Thyroid gland (tissue), 4 donors: ENCODE measurements around the gene COL24A1. TPM values are rescaled to one million over a fixed set of nuclear protein-coding genes. Genes with fewer than 3 reads are reported as not detected.

ENCODE experiments used
- DNase-seq, 2 donors: peaks; one replicate each; pipeline ENCODE4 v3.0.0-alpha.2; 2019
- H3K27ac ChIP-seq, 3 donors: fragments of 200-600 bp; sonication (generic); 1 replicate in 2 of 3; 2 replicates in 1 of 3; pipeline ENCODE4 v1.5.1; 2016 to 2019; ENCODE audit warnings: mild to moderate bottlenecking in 1 of 3, moderate library complexity in 1 of 3
- H3K27me3 ChIP-seq: fragments of 200-600 bp; sonication (generic); one replicate; pipeline ENCODE4 v1.5.1; 2019
- H3K36me3 ChIP-seq, 2 donors: fragments of 200-600 bp; sonication (generic); one replicate each; pipeline ENCODE4 v1.5.1; 2016 to 2019
- H3K4me1 ChIP-seq, 2 donors: fragments of 200-600 bp; sonication (generic); one replicate each; pipeline ENCODE4 v1.5.1; 2017 to 2019
- H3K4me3 ChIP-seq, 3 donors: fragments of 200-600 bp; sonication (generic); replicated peaks in 1 of 3; 1 replicate in 2 of 3; 2 replicates in 1 of 3; pipeline ENCODE4 v1.5.1; 2016; ENCODE audit warnings: mild to moderate bottlenecking in 1 of 3
- H3K9me3 ChIP-seq: fragments of 200-600 bp; sonication (generic); one replicate; pipeline ENCODE4 v1.5.1; 2017
- CTCF ChIP-seq, 6 experiments: fragments of 200-600 bp in 3 of 6; fragments of 450-650 bp in 3 of 6; sonication (generic) in 3 of 6; IDR thresholded peaks; one replicate each; pipeline ENCODE4 v1.5.1; 2016 to 2019; ENCODE audit warnings: antibody characterized with exemption in 6 of 6, mild to moderate bottlenecking in 2 of 6, inconsistent platforms in 1 of 6, moderate library complexity in 1 of 6
- POLR2A ChIP-seq, 2 donors: fragments of 450-650 bp; IDR thresholded peaks; one replicate each; pipeline ENCODE4 v1.6.1; 2017; ENCODE audit warnings: antibody characterized with exemption in 2 of 2, mild to moderate bottlenecking in 2 of 2, moderate library complexity in 1 of 2
- WGBS, 2 donors: methylation state at CpG; one replicate each; pipeline ENCODE4 v1.1.5; 2017; 5-methylcytosine and 5-hydroxymethylcytosine counted together
- intact Hi-C: fragments of 100-400 bp; cut with DNase I; formaldehyde crosslinking; loops from one replicate; pipeline ENCODE4 v1.15.1; 2023
- total RNA-seq, 4 donors: library from RNA; depleted of rRNA; stranded (reverse); fragments of >200 nt; gene quantifications; one replicate each; pipeline ENCODE4 v1.2.3, GENCODE V29; 2016

Gene COL24A1
- total RNA-seq, 4 donors from 2014 or later: 0.27 to 0.89 (median 0.46) TPM

GRCh38 chr1:85998105-85998855 lies 158.3 kb downstream of the COL24A1 start:
- H3K27ac ChIP-seq: no peak overlapping the region
- no peaks in the 10 kb centered on the region for H3K9me3 ChIP-seq
- no peaks in the 10 kb centered on the region for H3K36me3 ChIP-seq
- H3K4me1 ChIP-seq: no peaks in the 10 kb centered on the region
- no peaks in the 10 kb centered on the region for H3K27me3 ChIP-seq
- WGBS, 2 donors: 81 to 86% methylated on average over 4 of the region's 4 CpGs
- no peak for DNase-seq
- TF ChIP-seq POLR2A (IDR thresholded peaks at IDR 0.05) (no peak), CTCF (IDR thresholded peaks at IDR 0.05) (no peak)
- intact Hi-C loops: no loop called here
- no peak overlapping the region for H3K4me3 ChIP-seq

- Histone ChIP-seq H3K36me3 (no peaks in the 10 kb centered on the region), H3K4me3 (no peak overlapping the region), H3K9me3 (no peaks in the 10 kb centered on the region), H3K4me1 (no peaks in the 10 kb centered on the region), H3K27ac (no peak overlapping the region), H3K27me3 (no peaks in the 10 kb centered on the region)
- intact Hi-C loops: no loop called here
- TF ChIP-seq CTCF (IDR thresholded peaks at IDR 0.05) (no peak), POLR2A (IDR thresholded peaks at IDR 0.05) (no peak)
- DNase-seq: no peak
- 36 to 46% methylated on average over 2 of the region's 2 CpGs for WGBS, 2 donors
Measured at GRCh38 chr1:85992791-85993190, 163.8 kb downstream of the COL24A1 start.

GRCh38 chr1:85991261-85991660 lies 165.3 kb downstream of the COL24A1 start:
- no peak for DNase-seq
- intact Hi-C loops: no loop called here
- Histone ChIP-seq H3K4me3 (no peak overlapping the region), H3K4me1 (no peaks in the 10 kb centered on the region), H3K27ac (no peak overlapping the region), H3K27me3 (no peaks in the 10 kb centered on the region), H3K9me3 (no peaks in the 10 kb centered on the region), H3K36me3 (no peaks in the 10 kb centered on the region)
- 91 to 92% methylated on average over 1 of the region's 1 CpG for WGBS, 2 donors
- TF ChIP-seq POLR2A (IDR thresholded peaks at IDR 0.05): no peak

GRCh38 chr1:85984636-85985035 lies 171.9 kb downstream of the COL24A1 start:
- intact Hi-C loops: no loop called here
- WGBS, 2 donors: 90 to 92% methylated on average over 4 of the region's 4 CpGs
- no peaks in the 10 kb centered on the region for H3K27me3 ChIP-seq
- TF ChIP-seq CTCF (IDR thresholded peaks at IDR 0.05) (no peak), POLR2A (IDR thresholded peaks at IDR 0.05) (no peak)
- no peak overlapping the region for H3K27ac ChIP-seq
- no peak overlapping the region for H3K4me3 ChIP-seq
- no peaks in the 10 kb centered on the region for H3K4me1 ChIP-seq
- DNase-seq: no peak
- H3K9me3 ChIP-seq: no peaks in the 10 kb centered on the region
- H3K36me3 ChIP-seq: no peaks in the 10 kb centered on the region

- Histone ChIP-seq H3K9me3 (no peaks in the 10 kb centered on the region), H3K27ac (no peak overlapping the region), H3K4me1 (no peaks in the 10 kb centered on the region), H3K4me3 (no peak overlapping the region), H3K36me3 (no peaks in the 10 kb centered on the region), H3K27me3 (no peaks in the 10 kb centered on the region)
- no peak for TF ChIP-seq POLR2A (IDR thresholded peaks at IDR 0.05)
- no peak for TF ChIP-seq CTCF (IDR thresholded peaks at IDR 0.05)
- intact Hi-C loops: no loop called here
- no peak for DNase-seq
- 77 to 81% methylated on average over 1 of the region's 1 CpG for WGBS, 2 donors
Measured at GRCh38 chr1:85983316-85983715, 173.3 kb downstream of the COL24A1 start.
